PC-9 (cell line): ENCODE data around the gene LENG8. TPM values are rescaled to one million over a fixed set of nuclear protein-coding genes. Genes with fewer than 3 reads are reported as not detected.
A peak's percentile ranks its signal among the peaks of the same experiment; 100 is the strongest.
"Not testable (repeated sequence)": the region's sequence is repeated elsewhere in the genome, so short reads cannot be mapped to it uniquely, and the experiment has no call there.

Source experiments
- BruUV-seq: library from RNA; stranded (reverse); fragments of 400-500 nt; replicated peaks from 2 replicates; lab custom pipeline; 2021; lab: Mats Ljungman, UMichigan
- CTCF ChIA-PET: fragments of 300-600 bp; sonication (Branson Sonifier 250); formaldehyde crosslinking; loops from one replicate; lab custom pipeline; 2022; ENCODE audit warnings: antibody characterized with exemption; lab: Charles Lee
- POLR2A ChIA-PET: fragments of 300-600 bp; sonication (Branson Sonifier 250); formaldehyde crosslinking; loops from one replicate; lab custom pipeline; 2022; ENCODE audit warnings: antibody characterized with exemption; ENCODE audit not compliant: unreplicated experiment; lab: Charles Lee
- DNase-seq, 2 experiments: peaks; one replicate each; pipeline versions ENCODE4 v3.0.0 to v3.0.0-alpha.2; 2015 to 2022; ENCODE audit warnings: mixed read lengths in 1 of 2
- H2AFZ ChIP-seq: fragments of 200-600 bp; sonication (generic); 2 replicates; pipeline ENCODE4 v1.8.1; 2017; ENCODE audit warnings: antibody characterized with exemption
- H3F3A ChIP-seq: fragments of 200-600 bp; sonication (generic); 2 replicates; pipeline ENCODE4 v1.8.1; 2017; ENCODE audit warnings: antibody characterized with exemption, mild to moderate bottlenecking, low read depth; ENCODE audit not compliant: insufficient read depth
- H3K27ac ChIP-seq: fragments of 200-600 bp; sonication (generic); 2 replicates; pipeline ENCODE4 v1.6.1; 2016; ENCODE audit warnings: mixed run types
- H3K27me3 ChIP-seq: fragments of 200-600 bp; sonication (generic); 2 replicates; pipeline ENCODE4 v1.6.1; 2016; ENCODE audit warnings: low read depth, mixed run types; ENCODE audit not compliant: insufficient read depth
- H3K36me3 ChIP-seq: fragments of 200-600 bp; sonication (generic); 2 replicates; pipeline ENCODE4 v1.6.1; 2016; ENCODE audit warnings: low read depth, mixed run types
- H3K4me1 ChIP-seq: fragments of 200-600 bp; sonication (generic); replicated peaks from 2 replicates; pipeline ENCODE4 v1.6.1; 2016; ENCODE audit warnings: mixed run types; ENCODE audit not compliant: insufficient read depth
- H3K4me2 ChIP-seq: fragments of 200-600 bp; sonication (generic); 2 replicates; pipeline ENCODE4 v1.6.1; 2017; ENCODE audit warnings: mixed run types
- H3K4me3 ChIP-seq: fragments of 200-600 bp; sonication (generic); 2 replicates; pipeline ENCODE4 v1.6.1; 2016; ENCODE audit warnings: mixed run types
- H3K79me2 ChIP-seq: fragments of 200-600 bp; sonication (generic); 2 replicates; pipeline ENCODE4 v1.6.1; 2017; ENCODE audit warnings: low read depth, mixed run types
- H3K9me2 ChIP-seq: fragments of 200-600 bp; sonication (generic); 2 replicates; pipeline ENCODE4 v1.8.1; 2017; ENCODE audit warnings: mild to moderate bottlenecking; ENCODE audit not compliant: insufficient read depth
- H3K9me3 ChIP-seq: fragments of 200-600 bp; sonication (generic); 2 replicates; pipeline ENCODE4 v1.8.1; 2016; ENCODE audit warnings: low read depth; ENCODE audit not compliant: insufficient read depth
- H4K20me1 ChIP-seq: fragments of 200-600 bp; sonication (generic); 2 replicates; pipeline ENCODE4 v1.8.1; 2017; ENCODE audit not compliant: insufficient read depth
- EZH2 ChIP-seq: fragments of 200-600 bp; sonication (generic); IDR thresholded peaks from 2 replicates; pipeline ENCODE4 v1.8.0; 2017; ENCODE audit warnings: antibody characterized with exemption, low read depth
- intact Hi-C: fragments of 100-400 bp; cut with micrococcal nuclease; formaldehyde crosslinking; loops from one replicate; pipeline ENCODE4 v1.10.0; 2022; ENCODE audit not compliant: unreplicated experiment
- total RNA-seq: library from RNA; stranded (reverse); gene quantifications from 2 replicates; pipeline ENCODE4 v1.2.3, GENCODE V29; 2021
- TF ChIP-seq, protein P1 (sequence below): fragments of 200-600 bp; sonication (generic); conservative IDR thresholded peaks from 2 replicates; pipeline ENCODE4 v1.6.1; 2017; ENCODE audit warnings: mixed run types, antibody characterized with exemption, mild to moderate bottlenecking, moderate library complexity

The LENG8 gene
- total RNA-seq, 1 experiment from 2014 or later = 274 TPM

DNA sequence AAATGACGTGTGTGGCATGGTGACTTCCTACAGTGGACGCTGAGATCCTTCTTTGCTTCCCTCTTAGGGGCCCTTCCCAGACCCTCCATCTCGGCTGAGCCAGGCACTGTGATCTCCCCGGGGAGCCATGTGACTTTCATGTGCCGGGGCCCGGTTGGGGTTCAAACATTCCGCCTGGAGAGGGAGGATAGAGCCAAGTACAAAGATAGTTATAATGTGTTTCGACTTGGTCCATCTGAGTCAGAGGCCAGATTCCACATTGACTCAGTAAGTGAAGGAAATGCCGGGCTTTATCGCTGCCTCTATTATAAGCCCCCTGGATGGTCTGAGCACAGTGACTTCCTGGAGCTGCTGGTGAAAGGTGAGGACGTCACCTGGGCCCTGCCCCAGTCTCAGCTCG is 58.8 kb downstream of the LENG8 start:
- no peak for TF ChIP-seq EZH2
- TF ChIP-seq, protein P1, sequence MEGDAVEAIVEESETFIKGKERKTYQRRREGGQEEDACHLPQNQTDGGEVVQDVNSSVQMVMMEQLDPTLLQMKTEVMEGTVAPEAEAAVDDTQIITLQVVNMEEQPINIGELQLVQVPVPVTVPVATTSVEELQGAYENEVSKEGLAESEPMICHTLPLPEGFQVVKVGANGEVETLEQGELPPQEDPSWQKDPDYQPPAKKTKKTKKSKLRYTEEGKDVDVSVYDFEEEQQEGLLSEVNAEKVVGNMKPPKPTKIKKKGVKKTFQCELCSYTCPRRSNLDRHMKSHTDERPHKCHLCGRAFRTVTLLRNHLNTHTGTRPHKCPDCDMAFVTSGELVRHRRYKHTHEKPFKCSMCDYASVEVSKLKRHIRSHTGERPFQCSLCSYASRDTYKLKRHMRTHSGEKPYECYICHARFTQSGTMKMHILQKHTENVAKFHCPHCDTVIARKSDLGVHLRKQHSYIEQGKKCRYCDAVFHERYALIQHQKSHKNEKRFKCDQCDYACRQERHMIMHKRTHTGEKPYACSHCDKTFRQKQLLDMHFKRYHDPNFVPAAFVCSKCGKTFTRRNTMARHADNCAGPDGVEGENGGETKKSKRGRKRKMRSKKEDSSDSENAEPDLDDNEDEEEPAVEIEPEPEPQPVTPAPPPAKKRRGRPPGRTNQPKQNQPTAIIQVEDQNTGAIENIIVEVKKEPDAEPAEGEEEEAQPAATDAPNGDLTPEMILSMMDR = no peak

DNA sequence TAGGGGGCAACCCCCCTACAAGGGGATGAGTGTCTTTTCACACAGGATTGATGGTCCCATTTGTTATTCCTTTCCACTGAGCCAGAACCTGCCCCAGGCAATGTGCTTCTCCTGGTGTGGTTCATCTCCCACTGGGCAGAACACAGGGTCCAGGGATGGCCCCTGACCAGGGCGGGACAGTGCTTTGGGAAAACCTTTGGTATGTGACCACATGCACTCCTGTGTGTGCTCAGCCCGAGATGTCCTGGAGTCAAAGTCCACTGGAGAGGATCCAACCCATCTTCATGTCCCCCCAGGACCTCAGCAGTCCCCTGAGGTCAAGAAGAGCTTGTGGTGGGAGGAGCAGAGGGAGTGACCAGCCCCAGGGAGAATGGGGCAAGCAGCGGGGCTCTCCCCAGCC is 59.5 kb downstream of the LENG8 start:
- CTCF ChIA-PET, H2AFZ ChIP-seq, H3F3A ChIP-seq, H3K4me2 ChIP-seq, BruUV-seq, H4K20me1 ChIP-seq, H3K4me3 ChIP-seq, H3K79me2 ChIP-seq, H3K9me2 ChIP-seq, POLR2A ChIA-PET, H3K27ac ChIP-seq, H3K4me1 ChIP-seq, intact Hi-C loops, H3K9me3 ChIP-seq, H3K36me3 ChIP-seq: not testable (repeated sequence)
- peaks cover 69% of the 10 kb centered on the region for H3K27me3 ChIP-seq
- peak in 1 of 2 experiments; percentile 18 for DNase-seq

More for the DNA sequence above, 58.8 kb downstream of the LENG8 start:
- Histone ChIP-seq H3K27me3 (peaks cover 69% of the 10 kb centered on the region), H2AFZ (no peak overlapping the region), H3K79me2 (no peaks in the 10 kb centered on the region), H3K4me2 (no peak overlapping the region), H3K36me3 (no peaks in the 10 kb centered on the region), H3K27ac (no peak overlapping the region), H3K4me1 (no peaks in the 10 kb centered on the region), H3F3A (no peaks in the 10 kb centered on the region), H3K9me3 (no peaks in the 10 kb centered on the region), H4K20me1 (no peaks in the 10 kb centered on the region), H3K9me2 (no peaks in the 10 kb centered on the region), H3K4me3 (no peak overlapping the region)
- intact Hi-C loops = no loop called here
- ChIA-PET POLR2A (no interaction called here), CTCF (no interaction called here)
- DNase-seq = peak in 1 of 2 experiments; percentile 30
- no TSS peak for BruUV-seq

DNA sequence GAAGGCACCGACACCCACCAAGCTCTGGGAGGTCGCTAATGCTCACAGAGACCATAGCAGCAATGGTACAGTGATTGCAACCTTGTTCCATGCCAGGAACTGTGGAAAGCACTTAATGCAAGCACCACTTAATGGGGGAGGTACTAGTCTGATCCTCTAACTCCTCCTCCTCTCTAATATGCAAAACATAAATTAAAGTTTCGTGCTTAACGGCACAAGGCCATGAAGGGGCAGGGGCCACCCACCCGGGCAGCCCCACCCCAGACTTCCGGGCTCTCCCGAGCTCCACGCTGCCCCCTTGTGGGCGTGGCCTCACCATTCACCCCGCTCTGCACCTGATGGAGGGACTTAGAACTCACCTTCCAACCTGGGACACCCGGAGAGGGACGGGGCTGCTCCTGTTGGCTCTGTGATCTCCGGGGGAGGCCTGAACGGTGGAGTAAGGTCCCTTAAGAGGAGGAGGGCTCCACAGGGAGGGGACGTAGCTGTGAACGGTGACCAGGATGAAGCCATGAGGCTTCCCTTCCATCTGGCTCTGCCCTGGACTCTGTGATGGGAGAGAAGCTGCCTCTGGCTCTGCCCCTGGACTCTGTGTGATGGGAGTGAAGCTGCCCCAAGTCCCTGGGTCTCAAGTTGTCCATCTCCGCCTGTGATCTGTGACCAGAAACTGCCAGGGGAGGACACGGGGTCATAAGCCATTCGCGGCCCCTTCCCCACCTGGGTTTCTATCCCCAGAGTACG is 60.4 kb downstream of the LENG8 start:
- intact Hi-C loops, POLR2A ChIA-PET, H3K9me3 ChIP-seq, H3F3A ChIP-seq, H2AFZ ChIP-seq, H3K27ac ChIP-seq, H3K36me3 ChIP-seq, H3K4me1 ChIP-seq, BruUV-seq, H3K4me2 ChIP-seq, H3K9me2 ChIP-seq, H4K20me1 ChIP-seq, H3K79me2 ChIP-seq, H3K4me3 ChIP-seq, CTCF ChIA-PET: not testable (repeated sequence)
- peaks cover 69% of the 10 kb centered on the region for H3K27me3 ChIP-seq
- DNase-seq = peak in 1 of 2 experiments; percentile 9

Other genes with a start within 250 kb of the LENG8 start
- gene RPS9, start 248.3 kb upstream of the LENG8 start, total RNA-seq = 1,266 and 1,888 TPM in 2 replicates
- not detected in 2 replicates for gene LILRB3, start 226.2 kb upstream of the LENG8 start, total RNA-seq
- gene LILRA6, start 206.4 kb upstream of the LENG8 start, total RNA-seq = not detected in 2 replicates
- not detected in 2 replicates for gene LILRB5, start 191.9 kb upstream of the LENG8 start, total RNA-seq
- not detected in 2 replicates for gene LILRB2, start 168.1 kb upstream of the LENG8 start, total RNA-seq
- gene LILRA5, start 136.0 kb upstream of the LENG8 start, total RNA-seq = not detected in 2 replicates
- not detected in 2 replicates for gene LILRA4, start 110.0 kb upstream of the LENG8 start, total RNA-seq
- not detected in 2 replicates for gene LAIR1, start 84.3 kb upstream of the LENG8 start, total RNA-seq
- 1.6 and 2.4 TPM in 2 replicates for gene TTYH1, start 33.7 kb upstream of the LENG8 start, total RNA-seq
- gene LENG9, start 14.6 kb downstream of the LENG8 start, total RNA-seq = 7.0 and 8.9 TPM in 2 replicates
- 25.1 and 48.5 TPM in 2 replicates for gene CDC42EP5, start 24.1 kb downstream of the LENG8 start, total RNA-seq
- gene LAIR2, start 53.6 kb downstream of the LENG8 start, total RNA-seq = not detected in 2 replicates
- gene LILRA2, start 124.6 kb downstream of the LENG8 start, total RNA-seq = not detected in 2 replicates
- gene LILRA1, start 144.4 kb downstream of the LENG8 start, total RNA-seq = not detected in 2 replicates
- gene LILRB1, start 181.3 kb downstream of the LENG8 start, total RNA-seq = not detected in 2 replicates
- gene LILRB4, start 213.8 kb downstream of the LENG8 start, total RNA-seq = not detected in 2 replicates